Brain microvascular endothelial cell (primary cell): ENCODE measurements around the gene MLN.

Experiments
- DNase-seq: peaks from one replicate; pipeline ENCODE4 v3.0.0-alpha.2; 2020
- H3K27ac ChIP-seq: fragments of 250-450 bp; sonication (Bioruptor Pico); 2 replicates; pipeline ENCODE4 v1.5.1; 2020; ENCODE audit warnings: mild to moderate bottlenecking, moderate library complexity
- H3K27me3 ChIP-seq: fragments of 250-450 bp; sonication (Bioruptor Pico); replicated peaks from 2 replicates; pipeline ENCODE4 v1.5.1; 2020; ENCODE audit warnings: mild to moderate bottlenecking
- H3K36me3 ChIP-seq: fragments of 250-450 bp; sonication (Bioruptor Pico); replicated peaks from 2 replicates; pipeline ENCODE4 v1.5.1; 2020; ENCODE audit warnings: mild to moderate bottlenecking
- H3K4me3 ChIP-seq: 2 replicates; pipeline ENCODE4 v1.5.1; 2011; ENCODE audit warnings: low read depth, mild to moderate bottlenecking, control low read depth, low read length, moderate library complexity
- in situ Hi-C: cut with HindIII; loops from 2 replicates; pipeline ENCODE4 v1.10.0; 2017; ENCODE audit warnings: low sequenced_read_pairs, low pct_ligation_motif_present
- TF ChIP-seq, protein P1 (sequence below): IDR thresholded peaks from 2 replicates; pipeline ENCODE4 v1.5.1; 2011; ENCODE audit warnings: low read depth, mild to moderate bottlenecking, moderate library complexity, low read length, control low read depth, inconsistent platforms; ENCODE audit errors: missing control alignments

MLN gene

DNA sequence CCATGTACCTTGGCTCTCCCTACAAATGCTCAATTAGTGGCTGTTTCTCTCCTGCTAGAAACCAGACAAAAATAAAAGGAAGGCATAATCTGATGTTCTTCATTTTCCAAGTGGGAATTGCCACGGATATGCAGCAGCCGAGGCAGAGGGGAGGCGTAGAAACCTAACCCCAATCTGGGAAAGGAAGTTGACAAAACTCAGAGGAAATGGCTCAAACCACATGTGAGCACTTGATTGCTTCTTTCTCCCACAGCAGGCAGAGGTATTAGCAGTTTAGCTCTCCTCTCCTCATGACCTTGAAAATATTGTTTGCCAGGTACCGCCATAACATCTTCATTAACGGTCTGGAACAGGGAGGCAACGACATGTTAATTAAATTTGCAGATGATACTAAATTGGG is 3.8 kb upstream of the MLN start:
- in situ Hi-C loops = no loop called here
- H3K4me3 ChIP-seq = no peak overlapping the region
- no peak overlapping the region for H3K27ac ChIP-seq
- no peaks in the 10 kb centered on the region for H3K36me3 ChIP-seq
- peaks cover 18% of the 10 kb centered on the region for H3K27me3 ChIP-seq
- no peak for DNase-seq
- TF ChIP-seq, protein P1, sequence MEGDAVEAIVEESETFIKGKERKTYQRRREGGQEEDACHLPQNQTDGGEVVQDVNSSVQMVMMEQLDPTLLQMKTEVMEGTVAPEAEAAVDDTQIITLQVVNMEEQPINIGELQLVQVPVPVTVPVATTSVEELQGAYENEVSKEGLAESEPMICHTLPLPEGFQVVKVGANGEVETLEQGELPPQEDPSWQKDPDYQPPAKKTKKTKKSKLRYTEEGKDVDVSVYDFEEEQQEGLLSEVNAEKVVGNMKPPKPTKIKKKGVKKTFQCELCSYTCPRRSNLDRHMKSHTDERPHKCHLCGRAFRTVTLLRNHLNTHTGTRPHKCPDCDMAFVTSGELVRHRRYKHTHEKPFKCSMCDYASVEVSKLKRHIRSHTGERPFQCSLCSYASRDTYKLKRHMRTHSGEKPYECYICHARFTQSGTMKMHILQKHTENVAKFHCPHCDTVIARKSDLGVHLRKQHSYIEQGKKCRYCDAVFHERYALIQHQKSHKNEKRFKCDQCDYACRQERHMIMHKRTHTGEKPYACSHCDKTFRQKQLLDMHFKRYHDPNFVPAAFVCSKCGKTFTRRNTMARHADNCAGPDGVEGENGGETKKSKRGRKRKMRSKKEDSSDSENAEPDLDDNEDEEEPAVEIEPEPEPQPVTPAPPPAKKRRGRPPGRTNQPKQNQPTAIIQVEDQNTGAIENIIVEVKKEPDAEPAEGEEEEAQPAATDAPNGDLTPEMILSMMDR = no peak

DNA sequence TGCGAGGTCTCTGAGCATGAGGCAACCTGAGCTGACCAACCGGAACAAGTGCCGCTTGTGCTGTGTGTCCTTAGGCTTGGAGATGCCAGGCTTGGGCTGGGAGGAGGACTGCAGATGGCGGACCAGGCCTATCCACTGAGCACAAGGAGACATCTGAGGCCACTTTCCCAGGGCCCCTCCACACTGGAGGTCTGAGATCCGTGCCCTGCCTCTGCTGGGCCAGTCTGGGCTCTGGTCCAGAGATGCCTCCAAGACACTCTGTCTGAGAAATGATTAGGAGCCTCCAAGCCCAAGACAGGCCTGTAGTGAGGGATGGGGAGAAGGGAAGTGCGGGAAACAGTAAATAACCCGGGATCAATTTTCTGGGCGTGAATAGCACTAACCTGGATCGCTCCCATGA is 3.0 kb upstream of the MLN start:
- no peak for DNase-seq
- peaks cover 14% of the 10 kb centered on the region for H3K27me3 ChIP-seq
- H3K36me3 ChIP-seq = no peaks in the 10 kb centered on the region
- no peak overlapping the region for H3K4me3 ChIP-seq
- TF ChIP-seq, protein P1 = no peak
- in situ Hi-C loops = no loop called here
- no peak overlapping the region for H3K27ac ChIP-seq

DNA sequence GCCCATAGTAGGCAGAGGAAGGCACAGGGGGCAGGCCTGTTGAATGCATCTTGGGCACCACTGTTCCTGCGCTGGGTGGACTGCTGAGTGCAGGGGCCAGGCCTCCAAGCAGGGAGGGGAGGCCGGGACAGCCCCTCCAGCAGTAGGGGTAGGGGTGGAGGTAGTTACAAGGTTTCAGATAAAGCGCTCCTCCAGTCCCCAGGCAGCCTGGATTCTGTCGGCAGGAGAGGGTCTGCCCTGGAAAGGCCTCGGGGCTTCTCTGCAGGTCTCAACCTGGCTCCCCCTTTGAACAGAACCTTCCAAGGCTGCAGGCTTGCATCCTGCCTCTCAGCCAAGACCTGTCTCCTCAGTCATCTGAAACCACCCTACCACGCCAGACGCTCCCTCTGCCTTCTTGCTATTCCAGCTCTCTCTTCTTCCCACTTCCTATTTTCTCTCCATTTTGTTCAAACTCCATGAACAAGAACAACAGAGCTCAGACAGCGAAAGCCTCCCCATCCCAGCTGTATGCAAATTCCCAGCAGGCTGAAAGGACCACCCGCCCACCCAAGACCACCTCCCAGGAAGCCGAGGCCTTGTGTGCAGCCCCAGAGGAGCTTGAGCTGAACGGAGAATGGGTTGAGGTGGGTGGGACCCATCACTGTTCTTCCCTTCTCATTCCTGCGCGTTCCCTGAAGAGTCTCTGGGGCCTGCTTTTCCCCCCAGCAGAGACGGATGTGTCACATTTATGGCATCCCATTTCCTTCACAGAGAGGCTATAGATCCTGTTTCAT is 1.4 kb downstream of the MLN start:
- no peaks in the 10 kb centered on the region for H3K36me3 ChIP-seq
- no peak overlapping the region for H3K27ac ChIP-seq
- no peaks in the 10 kb centered on the region for H3K27me3 ChIP-seq
- no peak for DNase-seq
- H3K4me3 ChIP-seq = no peak overlapping the region
- in situ Hi-C loops = no loop called here
- TF ChIP-seq, protein P1 = no peak

DNA sequence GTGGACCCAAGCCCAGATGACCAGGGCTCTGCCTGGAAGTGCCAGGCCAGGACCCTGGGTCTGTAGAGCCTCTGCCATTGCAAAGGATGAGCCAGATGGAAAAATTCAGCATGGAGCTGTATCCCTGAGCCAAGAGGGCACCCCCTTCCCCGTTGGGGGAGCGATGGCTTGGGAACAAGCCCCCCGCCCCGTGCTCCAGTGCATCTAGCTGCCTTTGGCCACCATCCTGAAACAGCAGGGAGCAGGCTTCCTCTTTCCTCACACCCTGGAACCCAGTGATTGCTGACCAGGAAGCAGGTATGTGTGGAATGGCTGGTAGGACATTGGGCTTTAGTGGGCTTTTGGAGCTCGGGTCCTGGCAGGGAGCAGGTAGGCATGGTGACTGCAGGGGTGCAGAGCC is 2.2 kb downstream of the MLN start:
- Histone ChIP-seq H3K27ac (no peak overlapping the region), H3K27me3 (no peaks in the 10 kb centered on the region), H3K4me3 (no peak overlapping the region), H3K36me3 (no peaks in the 10 kb centered on the region)
- no peak for DNase-seq
- in situ Hi-C loops = no loop called here
- TF ChIP-seq, protein P1 = no peak

DNA sequence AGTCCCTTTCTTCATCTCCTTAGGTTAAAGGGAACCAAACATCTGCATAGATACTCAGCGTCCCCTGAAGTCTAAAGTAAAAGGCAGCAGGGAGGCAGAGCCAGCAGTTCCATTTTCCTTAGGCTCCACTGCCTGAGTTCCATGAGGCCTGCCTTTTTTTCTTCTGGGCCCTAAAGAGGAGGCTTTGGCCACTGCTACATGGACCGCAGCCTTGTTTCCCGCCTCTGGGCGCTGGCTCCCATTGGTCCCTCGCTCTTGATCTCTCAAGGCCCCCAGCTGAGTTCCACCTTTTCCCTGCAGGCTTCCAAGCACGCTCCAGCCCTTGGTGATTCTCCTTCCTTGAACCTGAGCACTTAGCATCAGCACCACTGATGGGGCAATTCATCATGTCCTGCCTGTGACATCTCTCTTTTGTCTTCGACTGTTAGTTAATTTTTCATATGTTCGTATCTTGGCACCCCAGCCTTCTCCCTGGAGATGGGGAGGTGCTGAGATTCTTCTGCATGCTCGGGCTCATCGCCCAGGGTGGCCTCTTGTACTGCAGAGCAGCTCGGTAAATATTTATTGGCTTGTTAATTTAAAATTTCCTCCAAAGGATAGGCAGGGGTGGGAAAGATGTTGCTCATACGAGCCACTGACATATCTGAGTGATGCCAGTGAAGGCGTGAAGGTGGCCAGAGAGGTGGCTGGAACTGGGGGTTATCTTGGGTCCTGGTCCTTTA is 3.4 kb downstream of the MLN start:
- in situ Hi-C loops = no loop called here
- no peak overlapping the region for H3K4me3 ChIP-seq
- TF ChIP-seq, protein P1 = no peak
- H3K27ac ChIP-seq = no peak overlapping the region
- no peaks in the 10 kb centered on the region for H3K27me3 ChIP-seq
- no peak for DNase-seq
- H3K36me3 ChIP-seq = no peaks in the 10 kb centered on the region
